HEK293T (cell line): ENCODE data around the gene DNAI1.

Experiments used
- CTCF ChIA-PET: fragments of 350-600 bp; formaldehyde crosslinking; extraction: SDS; loops from one replicate; lab custom pipeline; 2021; ENCODE audit warnings: antibody characterized with exemption, inconsistent platforms; lab: Yijun Ruan, JAX
- POLR2A ChIA-PET: fragments of 350-600 bp; formaldehyde crosslinking; extraction: SDS; loops from one replicate; lab custom pipeline; 2020; ENCODE audit warnings: antibody characterized with exemption, inconsistent platforms; lab: Yijun Ruan, JAX
- DNase-seq: peaks from one replicate; pipeline ENCODE4 v3.0.0; 2012; ENCODE audit warnings: mixed read lengths; ENCODE audit errors: extremely low spot score
- ARNT ChIP-seq: fragments of 450-650 bp; IDR thresholded peaks from 2 replicates; pipeline ENCODE4 v1.6.1; 2017; ENCODE audit warnings: mild to moderate bottlenecking
- BHLHE40 ChIP-seq: fragments of 450-650 bp; IDR thresholded peaks from 2 replicates; pipeline ENCODE4 v1.6.1; 2016; ENCODE audit warnings: mild to moderate bottlenecking, moderate library complexity, borderline replicate concordance
- CTBP1 ChIP-seq: fragments of 450-650 bp; IDR thresholded peaks from 2 replicates; pipeline ENCODE4 v1.6.1; 2016; ENCODE audit warnings: borderline replicate concordance
- ELF4 ChIP-seq: fragments of 450-650 bp; IDR thresholded peaks from 2 replicates; pipeline ENCODE4 v1.6.1; 2017; ENCODE audit warnings: antibody characterized with exemption
- FOXA1 ChIP-seq: fragments of 450-650 bp; IDR thresholded peaks from 2 replicates; pipeline ENCODE4 v1.6.1; 2016; ENCODE audit warnings: mild to moderate bottlenecking
- FOXK2 ChIP-seq: fragments of 450-650 bp; IDR thresholded peaks from 2 replicates; pipeline ENCODE4 v1.6.1; 2016; ENCODE audit warnings: mild to moderate bottlenecking
- FOXM1 ChIP-seq: fragments of 450-650 bp; IDR thresholded peaks from 2 replicates; pipeline ENCODE4 v1.6.1; 2017; ENCODE audit warnings: mild to moderate bottlenecking, borderline replicate concordance
- HDGF ChIP-seq: fragments of 450-650 bp; IDR thresholded peaks from 2 replicates; pipeline ENCODE4 v1.6.1; 2017; ENCODE audit warnings: antibody characterized with exemption, borderline replicate concordance
- L3MBTL2 ChIP-seq: fragments of 450-650 bp; conservative IDR thresholded peaks from 2 replicates; pipeline ENCODE4 v1.6.1; 2016; ENCODE audit warnings: mild to moderate bottlenecking
- LEF1 ChIP-seq: fragments of 450-650 bp; IDR thresholded peaks from 2 replicates; pipeline ENCODE4 v1.6.1; 2017; ENCODE audit warnings: mild to moderate bottlenecking, borderline replicate concordance
- NFRKB ChIP-seq: fragments of 450-650 bp; IDR thresholded peaks from 2 replicates; pipeline ENCODE4 v1.6.1; 2016; ENCODE audit warnings: mild to moderate bottlenecking, moderate library complexity
- PKNOX1 ChIP-seq: fragments of 450-650 bp; IDR thresholded peaks from 2 replicates; pipeline ENCODE4 v1.6.1; 2016
- SP1 ChIP-seq: fragments of 450-650 bp; IDR thresholded peaks from 2 replicates; pipeline ENCODE4 v1.6.1; 2017
- SUZ12 ChIP-seq: fragments of 450-650 bp; IDR thresholded peaks from 2 replicates; pipeline ENCODE4 v1.6.1; 2016; ENCODE audit warnings: mild to moderate bottlenecking
- TARDBP ChIP-seq: fragments of 450-650 bp; IDR thresholded peaks from 2 replicates; pipeline ENCODE4 v1.6.1; 2016
- ZNF384 ChIP-seq: fragments of 450-650 bp; IDR thresholded peaks from 2 replicates; pipeline ENCODE4 v1.6.1; 2016

Gene DNAI1

GRCh38 chr9:34502471-34502870 lies 43.9 kb downstream of the DNAI1 start:
- DNase-seq = no peak
- ChIA-PET POLR2A (interaction anchor here (1.0 kb wide), 1 partner anchor 8 kb away, joined by 4 read pairs; no protein-coding TSS in a partner anchor), CTCF (interaction anchor here (0.6 to 1.5 kb wide), 4 partner anchors 75 to 101 kb away, joined by 3 to 7 read pairs (median 4); no protein-coding TSS in a partner anchor)
- TF ChIP-seq ARNT (no peak), L3MBTL2 (no peak), BHLHE40 (no peak), FOXM1 (no peak), SUZ12 (no peak), ELF4 (no peak), HDGF (no peak), NFRKB (no peak), PKNOX1 (no peak), TARDBP (no peak), LEF1 (no peak), CTBP1 (no peak), FOXK2 (no peak), ZNF384 (no peak), SP1 (no peak), FOXA1 (no peak)

- DNase-seq = no peak
- TF ChIP-seq FOXM1 = no peak
- TF ChIP-seq SP1 = no peak
- TF ChIP-seq LEF1 = no peak
- TF ChIP-seq SUZ12 = no peak
- no peak for TF ChIP-seq FOXA1
- no peak for TF ChIP-seq ELF4
- no peak for TF ChIP-seq HDGF
- no peak for TF ChIP-seq ARNT
- ChIA-PET CTCF (interaction anchor here (0.6 to 1.4 kb wide), 3 partner anchors 75 to 101 kb away, joined by 3 to 7 read pairs (median 3); no protein-coding TSS in a partner anchor), POLR2A (no interaction called here)
Observed at GRCh38 chr9:34502891-34503290, 44.3 kb downstream of the DNAI1 start.

- CTCF ChIA-PET = interaction anchor here (0.8 to 1.4 kb wide), 3 partner anchors 40 to 100 kb away, joined by 3 to 7 read pairs (median 4); no protein-coding TSS in a partner anchor
- DNase-seq = no peak
- no peak for TF ChIP-seq SUZ12
- POLR2A ChIA-PET = no interaction called here
Observed at GRCh38 chr9:34503406-34503805, 44.8 kb downstream of the DNAI1 start.

- POLR2A ChIA-PET = no interaction called here
- no peak for TF ChIP-seq HDGF
- TF ChIP-seq PKNOX1 = no peak
- TF ChIP-seq LEF1 = no peak
- DNase-seq = no peak
- CTCF ChIA-PET = no interaction called here
Observed at GRCh38 chr9:34505370-34506120, 46.9 kb downstream of the DNAI1 start.

- POLR2A ChIA-PET = no interaction called here
- CTCF ChIA-PET = no interaction called here
- DNase-seq = no peak
- TF ChIP-seq BHLHE40 (no peak), SP1 (no peak), SUZ12 (no peak), ZNF384 (no peak), FOXA1 (no peak), FOXM1 (no peak)
Observed at GRCh38 chr9:34506623-34507022, 48.0 kb downstream of the DNAI1 start.

GRCh38 chr9:34507556-34507955 lies 49.0 kb downstream of the DNAI1 start:
- CTCF ChIA-PET = no interaction called here
- POLR2A ChIA-PET = no interaction called here
- no peak for DNase-seq
- TF ChIP-seq SUZ12 = no peak
- TF ChIP-seq HDGF = no peak
- TF ChIP-seq CTBP1 = no peak
- TF ChIP-seq NFRKB = no peak
- no peak for TF ChIP-seq SP1
- TF ChIP-seq ELF4 = no peak
- TF ChIP-seq BHLHE40 = no peak

GRCh38 chr9:34507966-34508365 lies 49.4 kb downstream of the DNAI1 start:
- ChIA-PET CTCF (interaction anchor here (0.6 kb wide), 1 partner anchor 40 kb away, joined by 3 read pairs; no protein-coding TSS in a partner anchor), POLR2A (no interaction called here)
- DNase-seq = no peak
- TF ChIP-seq L3MBTL2 (no peak), ELF4 (no peak)

- TF ChIP-seq HDGF (no peak), ARNT (no peak), FOXK2 (no peak), FOXA1 (no peak), SP1 (no peak), FOXM1 (no peak), BHLHE40 (no peak), CTBP1 (no peak), PKNOX1 (no peak), ELF4 (no peak), LEF1 (no peak), L3MBTL2 (no peak), ZNF384 (no peak), SUZ12 (no peak)
- ChIA-PET CTCF (interaction anchor here (0.6 kb wide), 1 partner anchor 39 kb away, joined by 3 read pairs; no protein-coding TSS in a partner anchor), POLR2A (no interaction called here)
- no peak for DNase-seq
Observed at GRCh38 chr9:34508463-34508862, 49.9 kb downstream of the DNAI1 start.
